Activated CD4-positive, alpha-beta T cell treated with anti-CD3 and anti-CD28 coated beads, Interleukin-2, amount 50 U/mL, for 24 hours (primary cell): ENCODE results near the gene GUCA1A.
"Not testable (repeated sequence)": the region's sequence is repeated elsewhere in the genome, so short reads cannot be mapped to it uniquely, and the experiment has no call there.

Experiments used
- DNase-seq, 2 donors: peaks; one replicate each; pipeline ENCODE4 v3.0.0-alpha.2; 2020; ENCODE audit warnings: low read depth in 1 of 2, low spot score in 1 of 2

The GUCA1A gene

DNA sequence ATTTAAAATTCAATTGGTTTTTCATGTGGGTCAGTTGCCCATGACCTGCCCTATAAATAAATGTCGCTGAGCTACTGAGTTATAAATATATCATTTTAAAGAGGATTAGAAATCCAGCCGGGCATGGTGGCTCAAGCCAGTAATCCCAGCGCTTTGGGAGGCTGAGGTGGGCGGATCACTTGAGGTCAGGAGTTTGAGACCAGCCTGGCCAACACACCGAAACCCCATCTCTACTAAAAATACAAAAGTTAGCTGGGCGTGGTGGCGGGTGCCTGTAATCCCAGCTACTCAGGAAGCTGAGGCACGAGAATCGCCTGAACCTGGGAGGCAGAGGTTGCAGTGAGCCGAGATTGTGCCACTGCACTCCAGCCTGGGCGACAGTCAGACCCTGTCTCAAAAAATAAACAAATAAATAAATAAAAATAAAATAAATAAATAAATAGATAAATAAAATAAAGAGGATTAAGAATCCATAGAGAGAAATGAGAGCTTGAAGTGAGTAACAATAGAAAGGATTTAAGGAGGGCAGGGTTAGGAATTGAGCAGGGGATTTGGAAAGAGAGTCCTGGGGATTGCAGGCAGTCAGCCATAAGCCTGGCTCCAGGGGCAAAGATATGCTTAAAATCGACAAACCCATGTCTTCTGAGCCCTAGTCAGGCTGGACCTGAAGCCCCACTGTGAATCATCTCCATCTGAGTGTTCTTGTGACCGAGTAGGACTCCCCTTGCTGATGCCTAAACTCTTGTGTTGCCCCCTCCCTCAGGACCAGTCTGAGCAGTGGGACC, 29.2 kb downstream of the GUCA1A start:
- DNase-seq, result not testable (repeated sequence)

DNA sequence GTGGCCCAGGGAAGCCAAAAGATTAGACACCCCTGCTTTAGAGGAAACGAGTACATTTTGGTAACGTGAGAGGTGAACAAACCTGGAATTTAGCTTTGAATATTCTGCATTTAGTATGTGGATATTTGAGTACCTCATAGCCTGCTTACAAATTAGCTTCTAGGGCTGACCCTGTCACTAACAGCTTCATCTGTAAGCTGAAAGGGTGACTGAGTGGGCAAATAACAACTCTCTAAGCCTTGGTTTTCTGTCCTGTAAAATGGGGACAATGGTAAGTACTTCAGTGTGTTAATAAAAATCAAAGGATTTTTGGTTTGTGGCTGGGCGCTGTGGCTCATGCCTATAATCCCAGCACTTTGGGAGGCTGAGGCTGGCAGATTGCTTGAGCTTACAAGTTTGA, 30.0 kb downstream of the GUCA1A start:
- DNase-seq, result no peak

DNA sequence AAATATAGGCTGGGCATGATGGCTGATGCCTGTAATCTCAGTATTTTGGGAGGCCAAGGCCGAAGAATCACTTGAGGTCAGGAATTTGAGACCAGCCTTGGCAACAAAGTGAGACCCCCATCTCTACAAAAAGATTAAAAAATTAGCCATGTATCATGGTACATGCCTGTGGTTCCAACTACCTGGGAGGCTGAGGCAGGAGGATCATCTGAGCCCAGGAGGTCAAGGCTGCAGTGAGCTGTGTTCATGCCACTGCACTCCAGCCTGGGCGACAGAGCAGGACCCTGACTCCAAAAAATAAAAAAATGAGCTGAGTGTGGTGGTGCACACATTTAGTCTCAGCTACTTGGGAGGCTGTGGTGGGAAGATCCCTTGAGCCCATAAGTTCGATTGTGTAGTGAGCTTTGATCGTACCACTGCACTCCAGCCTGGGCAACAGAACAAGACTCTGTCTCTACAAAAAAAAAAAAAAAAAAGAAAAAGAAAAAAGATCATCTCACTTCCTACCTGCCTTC, 31.7 kb downstream of the GUCA1A start:
- DNase-seq, result no peak

DNA sequence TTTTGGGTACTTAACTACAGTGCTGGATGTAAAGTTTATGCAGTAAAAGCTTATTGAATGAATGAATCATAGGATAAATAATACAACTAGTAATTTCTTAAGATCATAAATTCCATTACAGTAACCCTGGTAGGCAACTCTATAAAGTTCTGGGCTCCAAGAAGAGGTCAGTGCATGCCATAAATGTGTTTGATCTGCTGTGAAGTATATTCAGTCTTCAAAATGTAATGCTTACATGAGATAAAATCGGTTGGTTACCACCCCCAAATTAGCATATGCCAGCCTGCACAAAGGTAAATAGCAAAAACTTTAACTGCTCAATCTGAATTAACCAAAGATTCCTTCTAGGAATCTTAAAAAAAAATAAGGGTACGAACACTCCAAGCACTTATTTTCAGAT, 34.4 kb downstream of the GUCA1A start:
- DNase-seq, result not testable (repeated sequence)

DNA sequence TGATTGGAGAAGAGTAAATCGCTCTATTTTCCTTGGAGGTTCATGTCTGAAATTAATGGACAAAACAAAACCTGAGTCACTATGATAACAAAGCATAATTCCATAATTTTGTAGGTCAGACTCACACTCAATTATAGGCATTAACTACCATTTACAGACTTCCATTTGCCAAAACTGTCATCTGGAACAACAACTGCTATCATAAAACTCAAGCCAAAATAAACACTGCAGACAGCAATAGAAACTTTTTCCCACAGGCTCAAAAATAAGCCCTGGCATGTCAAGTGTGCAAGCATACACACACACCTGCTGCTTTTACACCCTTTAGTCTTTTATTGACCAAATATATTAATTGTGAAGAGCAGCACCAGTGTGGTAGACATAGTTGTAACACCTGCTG, 37.4 kb downstream of the GUCA1A start:
- DNase-seq, result no peak

DNA sequence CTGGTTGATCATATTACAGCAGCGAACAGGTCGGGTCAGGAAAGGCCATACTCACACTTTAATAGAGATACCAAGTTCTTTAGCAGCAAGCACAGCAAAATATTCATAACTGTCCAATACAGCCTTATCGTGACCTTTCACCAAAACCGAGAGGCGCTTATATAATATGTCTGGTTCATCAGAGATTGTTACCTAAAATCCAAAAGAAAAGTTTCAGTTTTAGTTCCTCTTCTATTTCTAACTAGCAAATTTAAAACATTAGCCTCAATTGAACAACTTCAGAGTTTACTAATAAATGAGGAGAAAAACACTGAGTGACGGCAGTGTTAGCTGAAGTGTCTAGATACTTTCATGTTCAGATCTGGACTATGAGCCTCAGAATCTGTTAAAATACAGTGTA, 38.6 kb downstream of the GUCA1A start:
- no peak for DNase-seq

DNA sequence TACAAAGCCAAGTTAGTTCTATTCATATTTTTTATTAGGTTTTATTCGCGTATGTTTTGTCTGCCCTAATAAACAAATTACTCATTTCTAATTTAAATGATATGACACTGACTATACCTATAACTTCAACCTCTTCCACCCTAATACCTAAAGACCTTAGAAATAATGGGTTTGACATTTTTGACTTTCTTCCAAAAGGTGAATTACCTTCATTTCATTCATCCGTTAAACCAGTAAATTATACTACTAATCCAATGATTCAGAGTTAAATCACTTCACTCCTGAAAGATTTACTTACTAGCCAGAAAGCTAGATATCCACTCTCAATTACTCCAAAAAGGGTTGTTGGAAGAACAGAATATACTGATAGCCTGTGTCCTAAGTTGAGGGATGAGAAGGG, 39.3 kb downstream of the GUCA1A start:
- DNase-seq, result no peak

DNA sequence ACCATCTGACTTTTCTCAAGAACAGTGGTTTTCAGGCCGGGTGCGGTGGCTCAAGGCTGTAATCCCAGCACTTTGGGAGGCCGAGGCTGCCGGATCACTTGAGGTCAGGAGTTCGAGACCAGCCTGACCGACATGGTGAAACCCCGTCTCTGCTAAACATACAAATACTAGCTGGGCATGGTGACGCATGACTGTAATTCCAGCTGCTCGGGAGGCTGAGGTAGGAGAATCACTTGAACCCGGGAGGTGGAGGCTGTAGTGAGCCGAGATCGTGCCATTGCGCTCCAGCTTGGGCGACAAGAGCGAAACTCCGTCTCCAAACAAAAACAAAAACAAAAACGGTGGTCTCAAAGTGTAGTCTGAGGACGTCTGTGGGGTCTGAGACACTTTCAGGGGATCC, 43.3 kb downstream of the GUCA1A start:
- DNase-seq, result not testable (repeated sequence)

DNA sequence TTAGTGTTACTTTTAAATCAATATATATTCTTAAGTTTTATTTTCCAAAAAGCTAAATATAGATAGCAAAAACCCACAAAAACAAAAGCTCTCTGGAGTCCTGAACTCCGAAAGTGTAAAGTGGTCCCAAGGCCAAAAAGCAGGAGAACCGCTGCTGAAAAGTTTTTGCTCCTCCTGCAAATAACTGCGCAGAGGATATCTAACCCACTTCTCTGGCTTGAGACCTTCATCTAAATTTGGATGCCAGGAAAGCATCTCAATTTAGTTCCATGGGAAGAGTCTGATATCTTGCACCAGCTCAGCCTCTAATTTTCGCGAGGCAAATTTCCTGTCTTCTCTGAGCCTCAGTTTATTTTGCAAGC, 44.0 kb downstream of the GUCA1A start:
- no peak for DNase-seq

DNA sequence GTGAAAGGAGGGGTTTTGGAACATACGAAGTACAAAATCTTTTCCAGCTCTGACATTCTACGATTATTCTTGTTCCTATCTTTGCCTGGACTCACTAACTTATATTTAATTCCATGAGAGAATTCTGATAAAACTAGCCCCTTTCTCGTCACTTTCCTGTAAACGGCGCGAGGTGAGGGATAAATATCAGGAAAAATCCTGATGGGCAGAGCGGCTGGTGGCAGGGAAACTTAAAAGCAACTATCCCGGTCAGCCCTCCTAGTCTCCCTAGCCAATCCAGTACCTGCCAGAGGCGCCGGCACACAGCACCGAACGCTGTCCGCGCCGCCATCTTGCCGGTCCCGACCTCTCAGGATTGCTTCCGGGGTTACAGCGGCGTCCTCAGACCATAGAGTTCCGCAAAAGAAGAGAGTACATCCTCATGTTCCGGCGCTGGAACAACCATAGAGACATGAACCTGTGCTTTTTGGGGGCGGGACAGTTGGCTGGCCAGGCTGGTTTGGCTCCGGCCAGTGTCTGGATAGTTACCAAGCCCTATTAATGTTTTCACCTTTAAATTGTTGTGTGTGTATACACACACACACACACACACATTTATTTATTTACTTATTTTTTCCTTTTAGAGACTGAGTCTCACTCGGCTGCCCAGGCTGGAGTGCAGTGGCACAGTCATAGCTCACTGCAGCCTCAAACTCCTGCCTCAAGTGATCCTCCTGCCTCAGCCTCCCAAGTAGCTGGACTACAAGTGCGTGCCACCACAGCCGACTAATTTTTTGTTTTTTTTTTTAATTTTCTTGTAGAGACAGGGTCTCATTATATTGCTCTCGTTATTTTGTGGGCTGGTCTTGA, 44.6 kb downstream of the GUCA1A start, which contains the start of gene MRPS10:
MRPS10 (minus strand) TSS at position 343 of the 849 bp plus-strand sequence; CDS start at position 331, 12 bp downstream.
- DNase-seq, result peak; percentile 76 to 89

DNA sequence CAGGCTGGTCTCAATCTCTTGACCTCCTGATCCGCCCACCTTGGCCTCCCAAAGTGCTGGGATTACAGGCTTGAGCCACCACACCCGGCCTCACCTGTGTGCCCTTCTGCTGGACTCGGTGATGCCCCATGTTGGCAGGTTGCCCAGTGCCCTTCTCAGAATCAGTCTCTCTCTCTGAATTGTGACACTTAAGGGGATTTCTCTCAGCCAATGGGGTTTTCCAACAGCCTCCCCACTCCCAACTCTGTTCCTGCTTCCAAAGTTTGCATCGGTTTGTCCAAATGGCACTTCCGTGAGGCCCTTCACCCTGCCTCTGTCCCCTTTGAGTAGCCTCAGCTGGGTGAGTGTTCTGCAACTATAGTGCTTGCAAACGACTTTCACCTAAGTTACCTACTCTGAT, 47.6 kb downstream of the GUCA1A start:
- DNase-seq, result no peak

DNA sequence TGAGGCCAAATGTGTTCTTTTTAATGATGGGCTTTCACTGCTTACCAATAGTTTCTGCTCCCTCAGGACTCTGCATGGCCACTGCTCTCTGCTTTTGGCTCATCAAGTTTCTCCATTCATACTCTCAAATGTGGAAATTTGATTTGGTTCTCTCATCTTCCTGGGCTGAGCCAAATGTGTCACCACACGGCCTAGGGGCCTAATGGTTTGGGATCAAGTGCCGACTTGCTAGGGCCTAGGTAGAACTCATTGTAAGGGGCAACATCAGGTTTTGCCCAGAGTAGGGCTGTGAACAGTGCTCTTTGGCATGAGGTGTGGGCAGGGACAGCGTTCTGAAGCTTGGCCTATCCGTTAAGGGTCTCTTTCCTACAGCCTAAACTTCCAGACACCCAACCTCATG, 48.4 kb downstream of the GUCA1A start:
- no peak for DNase-seq

DNA sequence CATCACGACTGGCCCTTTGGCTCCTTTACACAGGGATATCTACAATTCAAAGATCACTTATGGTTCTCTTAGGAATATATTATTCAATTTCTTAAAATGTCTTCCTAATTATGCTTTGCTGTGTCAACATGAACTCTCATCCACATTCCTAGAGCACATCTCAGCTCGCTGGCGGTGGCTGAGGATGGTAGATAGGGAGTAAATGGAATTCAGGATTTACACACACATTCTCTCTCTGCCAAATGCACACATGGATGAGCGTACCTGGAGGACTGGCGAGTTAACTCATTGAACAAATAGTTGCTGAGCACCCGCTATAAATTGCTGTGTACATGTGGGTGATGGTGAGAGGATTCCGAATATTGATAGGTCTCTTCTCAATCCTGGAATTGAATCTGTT, 49.3 kb downstream of the GUCA1A start:
- DNase-seq, result no peak

DNA sequence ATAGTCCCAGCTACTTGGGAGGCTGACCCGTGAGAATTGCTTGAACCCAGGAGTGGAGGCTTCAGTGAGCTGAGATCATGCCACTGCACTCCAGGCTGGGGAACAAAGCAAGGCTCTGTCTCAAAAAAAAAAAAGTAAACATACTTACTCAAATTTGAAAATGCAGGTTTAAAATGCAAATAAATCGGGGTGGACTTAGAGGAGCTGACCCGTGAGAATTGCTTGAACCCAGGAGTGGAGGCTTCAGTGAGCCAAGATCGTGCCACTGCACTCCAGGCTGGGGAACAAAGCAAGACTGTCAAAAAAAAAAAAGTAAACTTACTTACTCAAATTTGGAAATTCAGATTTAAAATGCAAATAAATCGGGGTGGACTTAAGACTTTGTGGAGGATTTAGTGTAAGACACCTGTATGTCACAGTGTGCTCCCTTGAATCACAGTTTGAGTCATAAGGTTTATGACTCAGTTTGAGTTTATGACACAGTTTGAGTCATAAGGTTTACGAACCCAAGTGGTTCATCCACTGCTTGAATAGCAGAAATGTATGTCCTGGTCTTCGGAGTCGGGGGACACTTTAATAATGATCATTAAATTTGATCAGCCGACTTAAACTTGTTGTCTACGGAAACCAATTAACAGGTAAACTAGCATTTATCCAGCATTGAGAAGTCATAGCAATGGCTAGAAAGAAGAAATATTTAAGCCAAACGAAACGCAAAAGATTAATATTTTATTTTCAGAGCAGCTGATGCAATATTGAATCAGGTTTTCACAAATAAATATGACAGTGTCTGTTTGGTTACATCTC, 51.3 kb downstream of the GUCA1A start:
- peak in 1 of 2 donors; percentile 35 for DNase-seq

DNA sequence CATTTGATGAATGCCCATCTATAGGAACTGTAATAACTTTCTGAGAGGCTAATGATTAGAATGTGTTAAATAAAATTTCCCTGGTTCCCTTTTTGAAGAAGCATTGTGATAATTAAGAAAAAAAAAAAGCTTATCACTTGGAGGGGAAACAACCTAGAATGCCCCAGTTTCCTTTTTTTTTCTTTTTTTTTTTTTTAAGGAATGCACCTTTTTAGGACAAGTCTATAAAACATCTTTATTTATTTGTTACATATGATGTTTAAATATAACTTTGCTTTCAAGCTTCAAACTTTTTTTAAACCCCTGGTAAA, 51.8 kb downstream of the GUCA1A start:
- no peak for DNase-seq

DNA sequence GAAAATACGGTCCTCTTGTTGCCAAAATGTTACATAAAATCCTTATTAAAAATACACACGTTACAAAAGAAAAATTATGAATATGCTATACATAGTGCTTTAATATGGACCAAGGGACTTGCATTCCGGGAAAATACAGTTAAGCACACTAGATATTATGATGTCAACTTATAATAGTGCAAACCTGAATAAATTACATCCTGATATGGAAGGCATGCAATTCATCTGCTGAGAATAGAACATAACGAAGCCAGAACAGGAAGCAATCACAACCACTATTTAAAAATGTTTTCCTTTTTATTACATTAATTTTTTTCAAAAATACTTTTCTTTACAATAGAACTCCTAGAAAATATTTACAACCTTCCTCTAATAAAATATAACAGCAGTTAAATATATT, 52.3 kb downstream of the GUCA1A start:
- no peak for DNase-seq

DNA sequence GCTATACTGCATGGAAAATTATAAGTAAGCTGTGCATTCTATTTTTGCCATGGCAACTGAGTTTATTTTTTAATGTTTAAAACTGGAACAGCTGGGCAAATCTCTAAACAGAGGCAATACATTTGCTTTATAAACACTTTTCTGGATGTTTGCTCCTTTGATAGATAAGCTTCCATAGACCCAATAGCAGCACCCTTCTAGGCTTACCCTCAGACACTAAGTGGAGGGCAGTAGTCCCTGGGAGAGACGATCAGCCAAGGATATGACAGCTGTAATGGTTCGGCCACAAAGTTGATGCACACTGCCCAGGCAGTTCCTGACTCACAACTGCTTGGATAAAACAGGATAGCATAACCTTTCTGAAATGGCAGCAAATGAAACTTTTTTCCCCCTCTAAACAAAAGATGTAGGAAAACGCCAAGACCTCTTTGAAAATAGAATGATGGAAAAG, 53.0 kb downstream of the GUCA1A start:
- no peak for DNase-seq

DNA sequence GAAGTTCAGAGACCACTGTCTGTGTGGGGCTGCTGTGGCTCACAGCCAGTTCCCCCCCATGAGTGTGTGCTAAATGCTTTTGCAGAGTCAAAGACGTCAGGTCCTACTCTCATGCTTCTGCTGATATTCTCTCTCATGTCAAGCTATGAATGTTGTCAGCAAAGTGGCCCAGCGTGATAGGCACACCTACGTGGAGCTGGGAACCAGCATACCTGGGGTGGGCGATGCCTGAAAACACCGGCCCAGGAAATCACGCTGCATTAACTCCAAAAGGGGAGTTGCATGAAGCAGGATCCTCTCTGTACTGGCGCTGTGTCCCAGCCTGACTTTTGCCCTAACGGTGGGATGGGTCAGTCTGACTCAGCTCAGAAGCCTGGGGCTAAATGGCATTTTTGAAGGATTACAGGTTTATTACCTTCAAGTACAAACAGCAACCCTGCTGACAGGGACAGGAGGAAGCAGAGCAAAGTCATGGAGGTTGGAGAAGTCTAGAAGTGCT, 53.5 kb downstream of the GUCA1A start:
- DNase-seq, result no peak

DNA sequence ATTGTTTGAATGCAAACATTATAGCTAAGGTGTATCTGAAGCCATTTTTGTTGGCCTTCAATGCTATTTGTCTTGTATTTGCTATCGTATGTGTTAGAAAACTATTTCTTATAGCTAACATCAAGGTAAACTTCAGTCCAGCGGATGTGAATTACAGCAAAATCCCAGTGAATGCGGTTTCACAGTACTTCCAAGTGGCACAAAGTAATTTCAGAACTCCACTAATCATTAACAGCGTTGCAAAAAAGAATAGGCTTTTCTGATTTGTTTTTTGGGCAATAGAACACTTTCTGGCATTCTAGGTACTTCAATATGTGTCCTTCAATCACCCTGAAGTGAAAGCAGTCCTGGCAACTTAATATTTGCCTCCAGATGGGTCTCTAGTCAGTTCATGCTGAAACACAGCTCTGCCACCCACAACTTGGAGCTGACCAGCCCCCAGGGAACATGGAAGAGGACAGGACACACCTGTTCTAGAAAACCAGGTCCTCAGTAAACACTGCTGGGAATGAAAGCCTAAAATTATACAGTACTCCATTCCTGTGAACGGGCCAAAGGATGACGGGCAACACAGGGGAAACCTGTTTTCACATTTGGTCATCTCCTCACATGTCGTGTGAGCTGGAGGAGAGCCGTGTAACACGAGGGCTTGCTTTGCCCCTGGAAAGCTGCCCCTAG, 54.1 kb downstream of the GUCA1A start:
- DNase-seq, result no peak

DNA sequence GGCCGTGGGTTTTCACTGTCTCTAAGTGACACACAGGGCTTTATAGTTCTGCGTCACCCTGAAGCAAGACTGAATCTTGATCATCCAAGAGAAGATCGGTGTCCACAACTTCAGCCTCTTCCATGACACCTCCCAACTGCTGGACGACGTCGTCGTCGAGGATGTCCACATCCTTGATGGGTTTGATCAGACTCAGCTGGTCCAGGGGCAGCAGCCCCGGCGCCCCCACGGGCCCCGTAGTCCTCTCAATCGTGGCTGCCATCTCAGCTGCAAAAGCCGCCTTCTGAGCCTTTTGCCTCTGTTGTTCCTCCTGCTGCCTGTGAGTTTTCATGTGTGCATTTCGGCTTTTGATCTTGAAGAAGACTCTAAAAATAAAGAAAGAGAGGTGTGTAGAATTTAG, 55.1 kb downstream of the GUCA1A start:
- DNase-seq, result no peak
